ENCODE results near the gene STK24. TPM values are rescaled to one million over a fixed set of nuclear protein-coding genes. Genes with fewer than 3 reads are reported as not detected.

The STK24 gene
- polyA plus RNA-seq, 2 of the 4 experiments (the other 2 are of a cell fraction): 46.1 to 55.6 TPM

DNA sequence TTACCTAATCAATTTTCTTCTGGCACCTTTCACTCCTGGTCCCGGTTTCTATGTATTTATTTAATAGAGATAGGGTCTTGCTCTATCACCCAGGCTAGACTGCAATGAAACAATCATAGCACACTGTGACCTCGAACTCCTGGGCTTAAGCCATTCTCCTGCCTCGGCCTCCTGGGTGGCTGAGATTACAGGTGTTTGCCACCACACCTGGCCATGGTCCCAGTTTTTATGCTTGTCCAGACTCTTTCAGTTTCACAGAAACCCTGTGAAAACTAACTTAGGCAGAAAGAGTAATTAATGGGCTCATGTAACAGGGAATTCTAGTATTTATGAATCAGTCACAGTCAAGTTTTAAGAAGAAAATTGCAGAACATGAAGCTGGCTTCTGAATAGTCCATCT, 9.0 kb upstream of the STK24 start:
- no peak for FAIRE-seq
- ATAC-seq: no peak
- no peak overlapping the region for H3K27ac ChIP-seq
- no peak overlapping the region for H3K4me2 ChIP-seq
- CTCF ChIA-PET: interaction anchor here (0.7 to 1.2 kb wide), 2 partner anchors 9 to 87 kb away, joined by 3 to 4 read pairs; no protein-coding TSS in a partner anchor
- peaks cover 9% of the 10 kb centered on the region; the same call in 1 of the 3 replicates for H3K4me1 ChIP-seq
- no peak overlapping the region for H3K4me3 ChIP-seq
- 0 out of 3 replicates have a peak, but pooled peaks cover 8% of the 10 kb centered on the region for H3K9me3 ChIP-seq
- POLR2A ChIA-PET: no interaction called here
- 76% methylated on average over 3 of the region's 3 CpGs for WGBS (ENCODE audit: missing lambda C conversion rate)
- DNase-seq (ENCODE audit: low read depth in 1 of 2, low spot score in 1 of 2): no peak
- TF ChIP-seq RFX5 (IDR thresholded peaks at IDR 0.05) (no peak), KDM5A (IDR thresholded peaks at IDR 0.05) (no peak), JUN (IDR thresholded peaks at IDR 0.05) (no peak), HMGXB4 (CRISPR knock-in tag; IDR thresholded peaks at IDR 0.05; ENCODE audit: borderline replicate concordance) (no peak), EHMT2 (IDR thresholded peaks at IDR 0.05; ENCODE audit: low read depth) (no peak), REST (IDR thresholded peaks at IDR 0.05) (no peak), EHF (CRISPR knock-in tag; IDR thresholded peaks at IDR 0.05) (no peak), HDAC2 (IDR thresholded peaks at IDR 0.05) (no peak), FOSB (CRISPR knock-in tag; IDR thresholded peaks at IDR 0.05) (no peak), TFCP2L1 (CRISPR knock-in tag; IDR thresholded peaks at IDR 0.05) (no peak), HES2 (IDR thresholded peaks at IDR 0.05) (no peak)
- TF ChIP-seq, protein P1, sequence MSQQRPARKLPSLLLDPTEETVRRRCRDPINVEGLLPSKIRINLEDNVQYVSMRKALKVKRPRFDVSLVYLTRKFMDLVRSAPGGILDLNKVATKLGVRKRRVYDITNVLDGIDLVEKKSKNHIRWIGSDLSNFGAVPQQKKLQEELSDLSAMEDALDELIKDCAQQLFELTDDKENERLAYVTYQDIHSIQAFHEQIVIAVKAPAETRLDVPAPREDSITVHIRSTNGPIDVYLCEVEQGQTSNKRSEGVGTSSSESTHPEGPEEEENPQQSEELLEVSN (IDR thresholded peaks at IDR 0.05; ENCODE audit: borderline replicate concordance, low read depth): no peak

DNA sequence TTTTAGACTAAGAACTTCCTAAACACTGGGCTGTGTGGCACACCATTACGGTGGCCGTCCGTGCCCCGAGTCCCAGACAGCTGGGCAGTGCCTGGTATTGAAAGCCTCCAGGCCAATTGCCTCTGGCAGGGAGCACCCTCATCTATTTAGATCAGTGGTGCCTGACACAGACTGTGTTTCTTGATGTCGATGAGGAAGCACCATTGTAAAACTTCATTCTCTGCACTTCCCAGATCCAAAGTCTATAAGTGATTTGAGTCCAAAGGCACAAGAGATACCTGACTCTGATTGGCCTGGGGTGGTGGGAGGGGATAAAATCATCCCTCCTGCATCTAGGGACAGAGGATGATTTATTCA, 8.5 kb upstream of the STK24 start:
- 0 out of 3 replicates have a peak, but pooled peaks cover 3% of the 10 kb centered on the region for H3K9me3 ChIP-seq
- no peak overlapping the region for H3K4me3 ChIP-seq
- WGBS (ENCODE audit: missing lambda C conversion rate): 81% methylated on average over 4 of the region's 5 CpGs
- FAIRE-seq: no peak
- no peak overlapping the region for H3K4me2 ChIP-seq
- POLR2A ChIA-PET: no interaction called here
- H3K27ac ChIP-seq: no peak overlapping the region
- no peak for TF ChIP-seq CHD2 (IDR thresholded peaks at IDR 0.05; ENCODE audit: low read length, partially characterized antibody)
- TF ChIP-seq TFCP2L1 (CRISPR knock-in tag; IDR thresholded peaks at IDR 0.05): no peak
- TF ChIP-seq KDM1A (IDR thresholded peaks at IDR 0.05; ENCODE audit: low read depth): no peak
- no peak for TF ChIP-seq ZSCAN20 (CRISPR knock-in tag; IDR thresholded peaks at IDR 0.05)
- no peak for TF ChIP-seq RNF2 (IDR thresholded peaks at IDR 0.05; ENCODE audit: borderline replicate concordance, low read depth)
- ATAC-seq: no peak
- no peak for DNase-seq (ENCODE audit: low read depth in 1 of 2, low spot score in 1 of 2)
- H3K4me1 ChIP-seq: peaks cover 9% of the 10 kb centered on the region; the same call in 1 of the 3 replicates
- CTCF ChIA-PET: interaction anchor here (0.6 kb wide), 1 partner anchor 35 kb away, joined by 3 read pairs; no protein-coding TSS in a partner anchor

All from A549 (cell line).